ENCODE results near the gene ABHD6.

GRCh38 chr3:58292866-58293265, 55.3 kb downstream of the ABHD6 start:
- TF ChIP-seq, protein P1, sequence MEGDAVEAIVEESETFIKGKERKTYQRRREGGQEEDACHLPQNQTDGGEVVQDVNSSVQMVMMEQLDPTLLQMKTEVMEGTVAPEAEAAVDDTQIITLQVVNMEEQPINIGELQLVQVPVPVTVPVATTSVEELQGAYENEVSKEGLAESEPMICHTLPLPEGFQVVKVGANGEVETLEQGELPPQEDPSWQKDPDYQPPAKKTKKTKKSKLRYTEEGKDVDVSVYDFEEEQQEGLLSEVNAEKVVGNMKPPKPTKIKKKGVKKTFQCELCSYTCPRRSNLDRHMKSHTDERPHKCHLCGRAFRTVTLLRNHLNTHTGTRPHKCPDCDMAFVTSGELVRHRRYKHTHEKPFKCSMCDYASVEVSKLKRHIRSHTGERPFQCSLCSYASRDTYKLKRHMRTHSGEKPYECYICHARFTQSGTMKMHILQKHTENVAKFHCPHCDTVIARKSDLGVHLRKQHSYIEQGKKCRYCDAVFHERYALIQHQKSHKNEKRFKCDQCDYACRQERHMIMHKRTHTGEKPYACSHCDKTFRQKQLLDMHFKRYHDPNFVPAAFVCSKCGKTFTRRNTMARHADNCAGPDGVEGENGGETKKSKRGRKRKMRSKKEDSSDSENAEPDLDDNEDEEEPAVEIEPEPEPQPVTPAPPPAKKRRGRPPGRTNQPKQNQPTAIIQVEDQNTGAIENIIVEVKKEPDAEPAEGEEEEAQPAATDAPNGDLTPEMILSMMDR (IDR thresholded peaks at IDR 0.05; ENCODE audit: insufficient read depth, low read length, poor library complexity, severe bottlenecking), result no peak
- no peak for TF ChIP-seq EZH2phosphoT487 (conservative IDR thresholded peaks at IDR 0.05; ENCODE audit: low read length)

Measured in SU-DHL-6 (cell line).